Activated naive CD8-positive, alpha-beta T cell (primary cell): Measurements from ENCODE around the gene SHROOM1.
"Not testable (repeated sequence)": the region's sequence is repeated elsewhere in the genome, so short reads cannot be mapped to it uniquely, and the experiment has no call there.

Experiments used
- H3K27ac Mint-ChIP-seq: one replicate; pipeline ENCODE4 v1.8.0; 2021; ENCODE audit warnings: mixed read lengths
- H3K27me3 Mint-ChIP-seq: one replicate; pipeline ENCODE4 v1.8.0; 2021; ENCODE audit warnings: mixed read lengths
- H3K36me3 Mint-ChIP-seq: one replicate; pipeline ENCODE4 v1.8.0; 2021; ENCODE audit warnings: mixed read lengths
- H3K4me1 Mint-ChIP-seq: one replicate; pipeline ENCODE4 v1.8.0; 2021; ENCODE audit warnings: low read depth, mixed read lengths
- H3K4me3 Mint-ChIP-seq: one replicate; pipeline ENCODE4 v1.8.0; 2021; ENCODE audit warnings: mild to moderate bottlenecking, mixed read lengths
- H3K9me3 Mint-ChIP-seq: one replicate; pipeline ENCODE4 v1.8.0; 2021; ENCODE audit warnings: low read depth, mixed read lengths

The SHROOM1 gene

DNA sequence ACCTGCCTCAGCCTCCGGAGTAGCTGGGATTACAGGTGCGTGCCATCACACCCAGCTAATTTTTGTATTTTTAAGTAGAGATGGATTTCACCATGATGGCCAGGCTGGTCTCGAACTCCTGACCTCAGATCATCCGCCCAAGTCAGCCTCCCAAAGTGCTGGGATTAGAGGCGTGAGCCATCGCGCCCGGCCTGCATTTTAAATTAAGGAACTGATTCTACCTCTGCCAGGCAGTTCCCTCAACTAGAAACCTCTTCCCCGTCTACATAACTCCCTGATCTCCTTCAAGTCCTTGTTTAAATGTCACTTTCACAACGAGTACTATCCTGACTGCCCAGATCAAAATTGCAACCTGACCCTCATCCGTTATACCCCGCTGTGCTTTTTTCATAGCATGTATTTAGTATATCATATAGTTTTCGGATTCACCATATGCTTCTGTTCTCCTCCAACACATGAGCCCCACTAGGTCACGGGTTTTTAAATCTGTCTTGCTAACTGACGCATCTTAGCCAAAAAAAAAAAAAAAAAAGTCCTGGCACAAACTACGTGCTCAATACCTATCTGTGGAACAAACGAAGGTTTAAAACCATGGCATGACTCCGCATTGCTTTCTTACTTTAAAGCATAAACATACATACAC lies 18.2 kb downstream of the SHROOM1 start:
- H3K4me3 Mint-ChIP-seq, result peak overlapping the region; percentile 84

DNA sequence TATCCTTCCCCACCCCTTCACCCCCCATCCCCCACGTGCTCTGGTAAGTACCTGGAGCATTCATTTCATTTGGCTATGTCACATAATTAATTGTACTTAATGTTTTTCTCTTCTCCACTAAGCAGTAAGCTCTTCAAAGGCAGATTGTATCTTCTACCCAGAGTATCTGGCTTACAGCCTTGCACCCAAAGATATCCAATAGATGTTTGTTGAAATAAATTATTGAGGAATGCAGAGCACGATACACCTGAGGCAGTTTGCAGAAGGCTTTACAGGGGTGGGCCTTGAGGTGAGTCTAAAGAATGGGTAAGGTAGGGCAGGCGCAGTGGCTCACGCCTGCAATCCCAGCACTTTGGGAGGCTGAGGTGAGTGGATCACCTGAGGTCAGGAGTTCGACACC lies 19.8 kb downstream of the SHROOM1 start:
- H3K4me1 Mint-ChIP-seq, result peaks cover 10% of the 10 kb centered on the region
- no peaks in the 10 kb centered on the region for H3K36me3 Mint-ChIP-seq
- peaks cover 39% of the 10 kb centered on the region for H3K27me3 Mint-ChIP-seq
- H3K9me3 Mint-ChIP-seq, result no peaks in the 10 kb centered on the region
- H3K27ac Mint-ChIP-seq, result no peak overlapping the region
- no peak overlapping the region for H3K4me3 Mint-ChIP-seq

More for the DNA sequence above, 18.2 kb downstream of the SHROOM1 start:
- H3K27me3 Mint-ChIP-seq, result peaks cover 34% of the 10 kb centered on the region
- no peaks in the 10 kb centered on the region for H3K9me3 Mint-ChIP-seq
- H3K4me1 Mint-ChIP-seq, result peaks cover 10% of the 10 kb centered on the region
- no peak overlapping the region for H3K27ac Mint-ChIP-seq
- H3K36me3 Mint-ChIP-seq, result no peaks in the 10 kb centered on the region

DNA sequence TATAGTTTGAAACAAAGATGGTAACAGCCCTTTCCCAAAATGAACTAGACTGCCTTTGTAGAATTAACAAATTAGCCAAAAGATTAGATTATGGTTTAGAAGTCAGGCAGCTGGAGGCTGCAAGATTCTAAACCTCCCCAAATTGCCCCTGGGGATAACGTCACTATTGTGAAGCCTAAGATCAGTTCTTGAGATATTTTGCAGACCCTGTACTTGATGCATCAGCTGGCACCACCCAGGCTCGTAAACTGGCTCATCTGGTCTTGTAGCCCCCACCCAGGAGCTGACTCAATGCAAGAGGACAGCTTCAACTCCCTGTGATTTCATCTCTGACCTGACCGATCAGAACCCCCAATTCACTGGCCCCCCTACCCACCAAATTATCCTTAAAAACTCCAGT lies 21.6 kb downstream of the SHROOM1 start:
- Mint-ChIP-seq H3K27me3 (peaks cover 49% of the 10 kb centered on the region), H3K36me3 (no peaks in the 10 kb centered on the region), H3K9me3 (no peaks in the 10 kb centered on the region), H3K4me1 (peaks cover 9% of the 10 kb centered on the region), H3K4me3 (no peak overlapping the region), H3K27ac (no peak overlapping the region)

DNA sequence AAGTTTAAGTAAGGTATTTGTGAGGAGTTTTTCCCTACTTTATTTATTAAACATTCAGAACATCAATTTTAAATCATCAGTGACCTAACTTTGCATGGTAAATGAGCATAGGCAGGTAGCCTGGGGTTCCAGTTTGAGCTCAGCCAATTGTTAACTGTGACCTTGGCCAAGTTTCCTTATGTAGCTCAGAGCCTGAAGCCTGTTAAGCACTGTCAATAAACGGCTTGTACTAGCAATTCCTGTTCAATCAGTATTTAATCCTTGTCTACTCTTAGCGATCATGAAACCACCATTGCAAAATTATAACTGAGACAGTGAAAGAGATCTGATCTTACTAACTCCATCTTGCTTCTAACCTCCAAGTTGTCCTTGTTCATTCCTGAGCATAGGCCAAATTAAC lies 22.0 kb downstream of the SHROOM1 start:
- no peaks in the 10 kb centered on the region for H3K9me3 Mint-ChIP-seq
- H3K36me3 Mint-ChIP-seq, result no peaks in the 10 kb centered on the region
- H3K4me1 Mint-ChIP-seq, result peaks cover 9% of the 10 kb centered on the region
- peaks cover 51% of the 10 kb centered on the region for H3K27me3 Mint-ChIP-seq
- H3K4me3 Mint-ChIP-seq, result no peak overlapping the region
- H3K27ac Mint-ChIP-seq, result no peak overlapping the region

DNA sequence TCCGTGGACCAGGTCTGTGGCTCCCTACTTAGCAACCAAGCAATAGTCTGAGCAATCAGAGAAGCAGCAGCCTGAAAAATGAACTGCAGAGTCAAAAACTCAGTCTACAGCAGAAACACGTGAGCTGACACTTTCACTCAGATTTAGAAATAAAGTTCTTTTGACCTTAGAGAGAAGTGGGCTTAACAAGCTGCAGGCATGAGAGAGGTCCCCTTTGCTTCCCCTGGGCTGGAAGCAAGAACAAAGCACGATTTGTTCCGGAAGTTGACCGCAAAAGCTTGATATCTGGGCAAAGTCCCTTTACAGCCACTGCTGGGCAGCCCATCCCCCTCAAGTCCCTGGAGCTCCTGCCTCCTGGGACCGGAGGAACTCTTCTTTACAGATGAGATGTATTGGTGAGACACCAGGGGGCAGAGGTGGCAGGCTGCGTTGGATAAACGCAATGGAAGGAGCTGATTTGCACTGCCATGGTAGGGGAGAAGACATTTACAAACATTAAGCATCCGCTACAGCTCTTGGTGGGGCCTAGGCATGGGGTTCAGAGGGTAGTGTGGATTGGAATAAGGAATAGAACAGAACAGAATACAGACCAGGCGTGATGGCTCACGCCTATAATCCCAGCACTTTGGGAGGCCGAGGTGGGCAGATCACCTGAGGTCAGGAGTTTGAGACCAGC lies 23.1 kb downstream of the SHROOM1 start:
- no peaks in the 10 kb centered on the region for H3K9me3 Mint-ChIP-seq
- no peaks in the 10 kb centered on the region for H3K36me3 Mint-ChIP-seq
- H3K4me1 Mint-ChIP-seq, result peaks cover 1% of the 10 kb centered on the region
- H3K27ac Mint-ChIP-seq, result no peak overlapping the region
- no peak overlapping the region for H3K4me3 Mint-ChIP-seq
- H3K27me3 Mint-ChIP-seq, result peaks cover 50% of the 10 kb centered on the region

DNA sequence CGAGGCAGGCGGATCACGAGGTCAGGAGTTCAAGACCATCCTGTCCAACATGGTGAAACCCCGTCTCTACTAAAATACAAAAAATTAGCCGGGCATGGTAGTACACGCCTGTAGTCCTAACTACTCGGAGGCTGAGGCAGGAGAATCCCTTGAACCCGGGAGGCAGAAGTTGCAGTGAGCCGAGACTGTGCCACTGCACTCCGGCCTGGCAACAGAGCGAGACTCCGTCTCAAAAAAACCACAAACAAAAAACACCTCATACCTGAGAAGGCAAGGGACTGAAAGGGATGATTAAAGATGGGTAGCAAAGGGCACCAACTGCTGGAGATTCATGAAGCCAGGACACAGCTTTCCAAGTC lies 23.7 kb downstream of the SHROOM1 start:
- peaks cover 52% of the 10 kb centered on the region for H3K27me3 Mint-ChIP-seq
- not testable (repeated sequence) for H3K9me3 Mint-ChIP-seq, H3K36me3 Mint-ChIP-seq, H3K4me3 Mint-ChIP-seq, H3K27ac Mint-ChIP-seq, H3K4me1 Mint-ChIP-seq

DNA sequence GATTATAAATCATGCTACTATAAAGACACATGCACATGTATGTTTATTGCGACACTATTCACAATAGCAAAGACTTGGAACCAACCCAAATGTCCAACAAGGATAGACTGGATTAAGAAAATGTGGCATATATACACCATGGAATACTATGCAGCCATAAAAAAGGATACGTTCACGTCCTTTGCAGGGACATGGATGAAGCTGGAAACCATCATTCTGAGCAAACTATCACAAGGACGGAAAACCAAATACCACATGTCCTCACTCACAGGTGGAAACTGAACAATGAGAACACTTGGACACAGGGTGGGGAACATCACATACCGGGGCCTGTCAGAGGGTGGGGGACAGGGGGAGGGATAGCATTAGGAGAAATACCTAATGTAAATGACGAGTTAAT lies 24.6 kb downstream of the SHROOM1 start:
- H3K9me3 Mint-ChIP-seq, H3K36me3 Mint-ChIP-seq, H3K27ac Mint-ChIP-seq, H3K4me1 Mint-ChIP-seq, H3K4me3 Mint-ChIP-seq: not testable (repeated sequence)
- peaks cover 45% of the 10 kb centered on the region for H3K27me3 Mint-ChIP-seq

DNA sequence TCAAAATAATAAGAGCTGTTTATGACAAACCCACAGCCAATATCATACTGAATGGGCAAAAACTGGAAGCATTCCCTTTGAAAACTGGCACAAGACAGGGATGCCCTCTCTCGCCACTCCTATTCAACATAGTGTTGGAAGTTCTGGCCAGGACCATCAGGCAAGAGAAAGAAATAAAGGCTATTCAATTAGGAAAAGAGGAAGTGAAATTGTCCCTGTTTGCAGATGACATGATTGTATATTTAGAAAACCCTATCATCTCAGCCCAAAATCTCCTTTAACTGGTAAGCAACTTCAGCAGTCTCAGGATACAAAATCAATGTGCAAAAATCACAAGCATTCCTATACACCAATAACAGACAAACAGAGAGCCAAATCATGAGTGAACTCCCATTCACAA lies 26.2 kb downstream of the SHROOM1 start:
- H3K4me1 Mint-ChIP-seq, H3K4me3 Mint-ChIP-seq, H3K9me3 Mint-ChIP-seq, H3K27ac Mint-ChIP-seq, H3K36me3 Mint-ChIP-seq: not testable (repeated sequence)
- peaks cover 39% of the 10 kb centered on the region for H3K27me3 Mint-ChIP-seq

DNA sequence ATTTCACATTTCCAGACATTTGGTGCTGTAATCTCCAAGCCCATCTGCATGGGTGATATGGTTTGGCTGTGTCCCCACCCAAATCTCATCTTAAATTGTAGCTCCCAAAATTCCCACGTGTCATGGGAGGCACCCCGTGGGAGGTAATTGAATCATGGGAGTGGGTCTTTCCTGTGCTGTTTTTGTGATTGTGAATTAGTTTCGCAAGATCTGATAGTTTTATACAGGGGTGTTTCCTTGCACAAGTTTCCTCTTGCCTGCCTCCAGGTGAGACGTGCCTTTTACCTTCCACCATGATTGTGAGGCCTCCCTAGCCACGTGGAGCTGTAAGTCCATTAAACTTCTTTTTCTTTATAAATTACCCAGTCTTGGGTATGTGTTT lies 27.8 kb downstream of the SHROOM1 start:
- not testable (repeated sequence) for H3K4me3 Mint-ChIP-seq, H3K36me3 Mint-ChIP-seq, H3K4me1 Mint-ChIP-seq, H3K9me3 Mint-ChIP-seq, H3K27ac Mint-ChIP-seq
- peaks cover 34% of the 10 kb centered on the region for H3K27me3 Mint-ChIP-seq

DNA sequence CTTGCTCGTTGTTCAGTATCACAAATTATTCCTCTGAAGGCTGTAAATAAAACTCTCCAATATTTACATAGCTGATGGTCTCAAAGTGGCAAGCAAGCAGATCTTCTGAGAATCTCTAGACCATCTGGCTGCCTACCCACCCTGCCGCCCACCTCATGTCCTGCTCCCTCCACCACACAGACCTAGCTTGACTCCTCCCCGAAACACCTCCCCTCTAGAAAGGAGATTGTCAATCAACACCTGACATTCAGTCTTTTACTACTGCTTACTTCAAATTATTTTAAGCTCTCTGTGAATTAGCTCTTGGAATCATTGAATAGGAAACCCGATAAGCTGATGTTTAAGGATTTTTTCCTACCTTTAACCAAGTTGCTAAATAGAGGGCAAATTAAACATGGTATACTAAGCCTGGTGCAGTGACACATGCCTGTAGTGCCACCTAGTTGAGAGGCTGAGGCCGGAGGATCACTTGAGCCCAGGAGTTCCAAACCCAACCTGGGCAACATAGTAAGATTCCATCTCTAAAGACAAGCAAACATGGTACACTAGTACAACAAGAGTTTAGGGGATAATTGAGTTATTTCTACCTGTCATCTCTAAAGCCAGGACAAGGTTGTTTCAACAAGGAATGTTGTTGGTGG lies 28.3 kb downstream of the SHROOM1 start:
- no peak overlapping the region for H3K27ac Mint-ChIP-seq
- H3K36me3 Mint-ChIP-seq, result no peaks in the 10 kb centered on the region
- no peaks in the 10 kb centered on the region for H3K9me3 Mint-ChIP-seq
- H3K4me1 Mint-ChIP-seq, result no peaks in the 10 kb centered on the region
- H3K27me3 Mint-ChIP-seq, result peaks cover 29% of the 10 kb centered on the region
- H3K4me3 Mint-ChIP-seq, result no peak overlapping the region

DNA sequence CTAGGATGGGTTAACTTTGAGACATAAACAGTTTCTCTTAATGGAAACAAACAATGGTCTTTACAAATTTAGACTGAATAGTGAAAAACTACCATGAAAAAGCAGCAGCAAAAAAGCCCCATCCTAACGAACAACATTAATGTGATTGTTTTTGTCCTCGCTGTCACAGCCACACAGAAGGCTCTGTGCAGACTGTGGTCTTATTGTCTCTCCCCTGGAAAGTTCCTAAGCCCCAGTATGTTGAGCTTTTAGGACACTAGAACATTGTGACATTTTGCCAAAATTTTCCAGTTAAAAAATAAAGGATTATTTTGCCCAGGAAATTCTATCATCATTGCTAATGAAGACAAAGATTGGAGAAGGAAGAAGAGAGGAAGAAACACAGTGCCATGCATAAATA lies 29.9 kb downstream of the SHROOM1 start:
- Mint-ChIP-seq H3K9me3 (no peaks in the 10 kb centered on the region), H3K36me3 (no peaks in the 10 kb centered on the region), H3K4me3 (no peak overlapping the region), H3K27me3 (peaks cover 28% of the 10 kb centered on the region), H3K27ac (no peak overlapping the region), H3K4me1 (no peaks in the 10 kb centered on the region)

DNA sequence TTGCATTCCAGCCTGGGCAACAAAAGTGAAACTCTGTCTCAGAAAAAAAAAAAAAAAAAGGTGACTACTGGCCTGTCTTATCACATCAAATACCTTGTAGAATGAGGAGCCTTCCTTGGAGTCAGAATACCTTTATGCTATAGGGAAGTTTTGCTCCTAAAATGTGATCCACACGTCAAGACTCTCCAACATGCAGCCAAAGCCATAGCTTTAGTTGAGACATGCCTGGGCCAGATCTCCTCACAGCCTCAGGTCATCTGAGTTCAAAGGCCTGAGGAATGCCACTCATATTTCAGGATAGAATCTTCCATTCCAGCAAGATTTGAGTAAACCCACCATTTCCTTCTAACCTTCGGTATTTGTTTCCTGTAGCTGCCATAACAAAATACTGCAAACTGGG lies 31.1 kb downstream of the SHROOM1 start:
- Mint-ChIP-seq H3K27me3 (peaks cover 22% of the 10 kb centered on the region), H3K4me1 (no peaks in the 10 kb centered on the region), H3K27ac (no peak overlapping the region), H3K9me3 (no peaks in the 10 kb centered on the region), H3K36me3 (no peaks in the 10 kb centered on the region), H3K4me3 (no peak overlapping the region)

DNA sequence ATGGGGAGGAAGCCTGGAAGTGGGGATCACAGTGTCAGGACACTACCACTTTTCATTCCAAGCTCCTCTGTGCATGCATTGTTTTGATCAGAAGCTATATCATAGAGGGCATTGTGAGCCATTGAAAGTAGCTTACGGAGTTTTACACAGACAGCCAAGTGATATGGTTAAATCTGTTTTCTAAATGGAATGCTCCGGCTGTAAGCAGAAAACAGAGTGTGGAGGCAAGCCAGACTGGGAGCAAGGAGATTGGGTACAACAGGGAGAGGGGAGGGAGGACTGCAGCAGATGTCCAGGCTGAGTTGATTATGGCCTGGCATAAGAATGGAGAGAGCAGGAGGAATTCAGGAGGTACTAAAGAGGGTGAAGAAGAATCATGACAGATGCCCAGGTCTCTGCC lies 32.8 kb downstream of the SHROOM1 start:
- no peak overlapping the region for H3K27ac Mint-ChIP-seq
- peaks cover 17% of the 10 kb centered on the region for H3K27me3 Mint-ChIP-seq
- H3K9me3 Mint-ChIP-seq, result no peaks in the 10 kb centered on the region

DNA sequence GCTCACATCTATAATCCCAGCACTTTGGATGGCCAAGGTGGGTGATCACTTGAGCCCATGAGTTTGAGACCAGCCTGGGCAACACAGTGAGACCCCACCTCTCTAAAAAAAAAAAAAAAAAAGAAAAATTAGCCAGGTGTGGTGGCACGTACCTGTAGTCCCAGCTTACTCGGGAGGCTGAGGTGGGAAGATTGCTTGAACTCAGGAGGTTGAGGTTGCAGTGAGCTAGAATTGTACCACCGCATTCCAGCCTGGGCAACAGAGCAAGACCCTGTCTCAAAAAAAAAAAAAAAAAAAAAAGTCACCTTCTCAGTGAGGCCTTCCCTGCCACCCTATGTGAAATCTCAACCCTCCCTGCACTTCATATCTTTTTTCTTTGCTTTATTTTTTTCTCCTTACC lies 39.4 kb downstream of the SHROOM1 start:
- peaks cover 10% of the 10 kb centered on the region for H3K27me3 Mint-ChIP-seq
- no peaks in the 10 kb centered on the region for H3K4me1 Mint-ChIP-seq
- H3K9me3 Mint-ChIP-seq, result no peaks in the 10 kb centered on the region
- peaks cover 3% of the 10 kb centered on the region for H3K36me3 Mint-ChIP-seq
- no peak overlapping the region for H3K27ac Mint-ChIP-seq
- no peak overlapping the region for H3K4me3 Mint-ChIP-seq

More for the DNA sequence above, 32.8 kb downstream of the SHROOM1 start:
- Mint-ChIP-seq H3K4me3 (no peak overlapping the region), H3K4me1 (no peaks in the 10 kb centered on the region), H3K36me3 (peaks cover under 1% of the 10 kb centered on the region)

DNA sequence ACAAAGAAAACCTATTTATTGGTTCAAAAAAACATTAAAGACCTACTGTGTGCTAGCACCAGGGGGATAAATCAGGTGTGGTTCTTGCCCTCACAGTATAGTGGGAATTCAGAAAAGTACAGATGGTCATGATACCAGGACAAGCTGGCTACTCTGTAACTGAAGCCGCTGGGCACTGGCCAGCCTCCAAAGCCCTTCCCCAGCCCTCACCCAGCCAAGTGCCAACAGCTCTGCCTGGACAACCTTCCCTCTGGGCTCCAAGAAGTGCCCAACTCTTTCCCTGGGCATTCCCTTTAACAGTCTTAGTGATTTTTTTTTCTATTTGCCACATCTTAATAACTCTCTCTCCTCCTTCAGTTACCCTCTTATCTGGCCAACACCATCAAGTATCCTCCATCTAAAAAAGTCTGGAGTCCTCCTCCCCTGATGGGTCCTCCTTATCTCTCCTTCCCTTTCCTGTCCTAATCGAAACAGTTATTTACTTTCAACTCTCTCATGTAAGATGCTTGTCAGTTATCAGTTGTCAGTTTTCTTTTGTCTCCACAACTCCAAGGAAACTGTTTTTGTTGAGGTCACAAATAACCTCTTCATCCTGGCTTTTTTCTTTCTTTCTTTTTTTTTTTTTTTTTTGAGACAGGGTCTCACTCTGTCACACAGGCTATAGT lies 40.1 kb downstream of the SHROOM1 start:
- Mint-ChIP-seq H3K4me3 (no peak overlapping the region), H3K9me3 (no peaks in the 10 kb centered on the region), H3K27me3 (peaks cover 13% of the 10 kb centered on the region), H3K4me1 (no peaks in the 10 kb centered on the region), H3K27ac (no peak overlapping the region), H3K36me3 (peaks cover 3% of the 10 kb centered on the region)
